Measurements from ENCODE around the gene TMEM80. TPM values are rescaled to one million over a fixed set of nuclear protein-coding genes. Genes with fewer than 3 reads are reported as not detected.

Gene TMEM80
- total RNA-seq, 120 experiments from 2014 or later, result 14.5 to 48.6 (median 27.2) TPM

Other genes with a start within 250 kb of the TMEM80 start
- gene PTDSS2, start 245.5 kb upstream of the TMEM80 start, total RNA-seq, result 10 to 100 TPM; 32.5 to 82.7 (median 53.2) TPM
- gene RNH1, start 188.6 kb upstream of the TMEM80 start, total RNA-seq, result 100 to 1,000 TPM in 68 of 120 experiments, 10 to 100 TPM in 52; 67.4 to 242 (median 102) TPM
- gene HRAS, start 160.2 kb upstream of the TMEM80 start, total RNA-seq, result 100 to 1,000 TPM in 19 of 120 experiments, 10 to 100 TPM in 101; 50.7 to 122 (median 86.8) TPM
- gene LRRC56, start 158.3 kb upstream of the TMEM80 start, total RNA-seq, result 1 to 10 TPM; 1.5 to 6.7 (median 3.8) TPM
- 1 to 10 TPM in 17 of 120 experiments, under 1 TPM in 67, not detected in 36; 0.20 to 2.8 (median 0.70) TPM for gene LMNTD2, start 135.1 kb upstream of the TMEM80 start, total RNA-seq
- 10 to 100 TPM in 34 of 120 experiments, 1 to 10 TPM in 86; 4.1 to 15.0 (median 8.8) TPM for gene RASSF7, start 134.8 kb upstream of the TMEM80 start, total RNA-seq
- gene PHRF1, start 119.3 kb upstream of the TMEM80 start, total RNA-seq, result 10 to 100 TPM; 24.7 to 43.4 (median 32.3) TPM
- gene IRF7, start 79.9 kb upstream of the TMEM80 start, total RNA-seq, result 10 to 100 TPM in 62 of 120 experiments, 1 to 10 TPM in 58; 3.7 to 42.0 (median 10.2) TPM
- gene CDHR5, start 70.9 kb upstream of the TMEM80 start, total RNA-seq, result not detected
- gene SCT, start 68.6 kb upstream of the TMEM80 start, total RNA-seq, result 1 to 10 TPM in 2 of 120 experiments, not detected in 118; 1.6 to 3.1 TPM
- gene DRD4, start 58.5 kb upstream of the TMEM80 start, total RNA-seq, result 1 to 10 TPM in 111 of 120 experiments, under 1 TPM in 7, not detected in 2; 0.55 to 8.4 (median 3.0) TPM
- 100 to 1,000 TPM in 119 of 120 experiments, 10 to 100 TPM in 1; 72.0 to 250 (median 144) TPM for gene DEAF1, start 594 bp upstream of the TMEM80 start, total RNA-seq
- 10 to 100 TPM; 10.3 to 57.6 (median 18.1) TPM for gene EPS8L2, start 10.4 kb downstream of the TMEM80 start, total RNA-seq
- 100 to 1,000 TPM in 96 of 120 experiments, 10 to 100 TPM in 24; 58.9 to 258 (median 114) TPM for gene TALDO1, start 51.6 kb downstream of the TMEM80 start, total RNA-seq
- gene GATD1, start 81.7 kb downstream of the TMEM80 start, total RNA-seq, result 100 to 1,000 TPM in 50 of 120 experiments, 10 to 100 TPM in 70; 70.3 to 151 (median 96.8) TPM
- 100 to 1,000 TPM in 118 of 120 experiments, 10 to 100 TPM in 2; 70.6 to 312 (median 201) TPM for gene CEND1, start 94.3 kb downstream of the TMEM80 start, total RNA-seq
- gene SLC25A22, start 102.5 kb downstream of the TMEM80 start, total RNA-seq, result 100 to 1,000 TPM in 101 of 120 experiments, 10 to 100 TPM in 19; 48.1 to 186 (median 122) TPM
- 10 to 100 TPM; 15.0 to 65.5 (median 27.2) TPM for gene PIDD1, start 109.4 kb downstream of the TMEM80 start, total RNA-seq
- gene RPLP2, start 114.2 kb downstream of the TMEM80 start, total RNA-seq, result 100 to 1,000 TPM; 332 to 619 (median 470) TPM
- gene PNPLA2, start 123.1 kb downstream of the TMEM80 start, total RNA-seq, result 100 to 1,000 TPM in 4 of 120 experiments, 10 to 100 TPM in 116; 45.8 to 113 (median 69.3) TPM
- 1 to 10 TPM in 114 of 120 experiments, under 1 TPM in 6; 0.59 to 7.9 (median 2.4) TPM for gene CRACR2B, start 132.1 kb downstream of the TMEM80 start, total RNA-seq
- 100 to 1,000 TPM in 1 of 120 experiments, 10 to 100 TPM in 119; 20.0 to 110 (median 44.8) TPM for gene CD151, start 137.1 kb downstream of the TMEM80 start, total RNA-seq
- gene POLR2L, start 146.7 kb downstream of the TMEM80 start, total RNA-seq, result 10 to 100 TPM; 37.4 to 86.4 (median 53.8) TPM
- 10 to 100 TPM in 76 of 120 experiments, 1 to 10 TPM in 44; 5.9 to 25.0 (median 10.9) TPM for gene TSPAN4, start 147.0 kb downstream of the TMEM80 start, total RNA-seq
- gene CHID1, start 215.0 kb downstream of the TMEM80 start, total RNA-seq, result 10 to 100 TPM; 49.1 to 90.5 (median 68.9) TPM
- gene AP2A2, start 230.1 kb downstream of the TMEM80 start, total RNA-seq, result 100 to 1,000 TPM in 119 of 120 experiments, 10 to 100 TPM in 1; 90.2 to 214 (median 158) TPM

Measured in dorsolateral prefrontal cortex (tissue), 118 donors.